ENCODE data around the gene OXNAD1.

Gene OXNAD1

DNA sequence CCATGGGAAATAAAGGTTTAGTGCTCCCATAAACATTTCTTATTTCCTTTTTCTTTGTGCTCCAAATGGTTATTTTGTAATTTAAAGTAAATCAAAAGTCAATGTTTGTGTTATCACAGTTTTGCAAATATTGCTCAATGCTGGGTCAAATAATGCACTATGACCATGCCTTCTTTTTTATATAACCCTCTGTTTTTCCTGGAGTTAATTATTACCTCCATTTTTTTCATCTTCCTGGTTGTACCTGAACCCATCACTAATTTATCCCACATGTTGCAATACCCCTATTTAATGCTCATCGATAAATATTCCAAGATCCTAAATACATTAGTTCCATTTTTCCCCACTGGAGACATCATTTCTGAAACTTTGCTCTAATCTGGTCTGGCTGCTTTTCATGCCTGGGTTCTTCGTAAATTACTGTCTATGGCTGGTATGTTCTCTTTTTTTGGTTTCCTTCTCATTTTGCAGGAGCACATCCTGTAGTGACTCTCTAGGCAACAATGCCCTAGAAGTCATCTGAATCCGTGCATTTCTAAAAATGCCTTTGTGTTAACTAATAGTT lies 66.4 kb downstream of the OXNAD1 start:
- no peaks in the 10 kb centered on the region for H3K27me3 Mint-ChIP-seq (ENCODE audit: low read depth, poor library complexity)
- peaks cover 63% of the 10 kb centered on the region for H3K9me3 Mint-ChIP-seq
- H3K4me3 Mint-ChIP-seq: no peak overlapping the region
- peaks cover 81% of the 10 kb centered on the region for H3K36me3 Mint-ChIP-seq (ENCODE audit: low read depth)
- H3K27ac Mint-ChIP-seq: no peak overlapping the region
- no peak for DNase-seq
- TF ChIP-seq, protein P1, sequence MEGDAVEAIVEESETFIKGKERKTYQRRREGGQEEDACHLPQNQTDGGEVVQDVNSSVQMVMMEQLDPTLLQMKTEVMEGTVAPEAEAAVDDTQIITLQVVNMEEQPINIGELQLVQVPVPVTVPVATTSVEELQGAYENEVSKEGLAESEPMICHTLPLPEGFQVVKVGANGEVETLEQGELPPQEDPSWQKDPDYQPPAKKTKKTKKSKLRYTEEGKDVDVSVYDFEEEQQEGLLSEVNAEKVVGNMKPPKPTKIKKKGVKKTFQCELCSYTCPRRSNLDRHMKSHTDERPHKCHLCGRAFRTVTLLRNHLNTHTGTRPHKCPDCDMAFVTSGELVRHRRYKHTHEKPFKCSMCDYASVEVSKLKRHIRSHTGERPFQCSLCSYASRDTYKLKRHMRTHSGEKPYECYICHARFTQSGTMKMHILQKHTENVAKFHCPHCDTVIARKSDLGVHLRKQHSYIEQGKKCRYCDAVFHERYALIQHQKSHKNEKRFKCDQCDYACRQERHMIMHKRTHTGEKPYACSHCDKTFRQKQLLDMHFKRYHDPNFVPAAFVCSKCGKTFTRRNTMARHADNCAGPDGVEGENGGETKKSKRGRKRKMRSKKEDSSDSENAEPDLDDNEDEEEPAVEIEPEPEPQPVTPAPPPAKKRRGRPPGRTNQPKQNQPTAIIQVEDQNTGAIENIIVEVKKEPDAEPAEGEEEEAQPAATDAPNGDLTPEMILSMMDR (IDR thresholded peaks at IDR 0.05): no peak
- H3K4me1 Mint-ChIP-seq: peaks cover 33% of the 10 kb centered on the region

DNA sequence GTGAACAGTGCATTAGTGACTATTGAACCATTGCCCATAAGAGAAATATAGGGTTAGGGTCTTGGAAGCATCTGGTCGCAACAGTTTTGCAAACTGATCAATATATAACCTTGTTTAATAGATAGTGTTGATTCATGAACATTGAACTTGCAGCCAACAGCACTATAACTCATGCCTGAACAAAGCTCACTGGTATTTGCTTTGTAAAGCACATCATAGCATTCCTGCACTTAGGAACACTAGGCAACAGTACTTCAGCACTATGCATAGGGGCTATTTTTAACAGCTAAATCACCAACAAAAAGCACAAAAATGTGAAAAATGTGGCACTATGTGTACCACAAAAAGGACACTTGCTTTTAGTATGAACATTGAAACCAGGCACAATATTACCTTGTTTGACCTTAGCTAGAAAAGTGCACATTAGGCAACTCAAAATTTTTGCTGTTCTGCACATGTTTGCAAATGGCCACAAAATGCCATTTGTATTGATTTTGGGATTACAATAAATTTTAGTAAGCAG lies 68.0 kb downstream of the OXNAD1 start:
- Mint-ChIP-seq H3K4me1 (peaks cover 36% of the 10 kb centered on the region), H3K27ac (no peak overlapping the region), H3K36me3 (ENCODE audit: low read depth) (peaks cover 81% of the 10 kb centered on the region), H3K4me3 (no peak overlapping the region), H3K27me3 (ENCODE audit: low read depth, poor library complexity) (no peaks in the 10 kb centered on the region), H3K9me3 (peaks cover 63% of the 10 kb centered on the region)
- TF ChIP-seq, protein P1 (IDR thresholded peaks at IDR 0.05): no peak
- no peak for DNase-seq

DNA sequence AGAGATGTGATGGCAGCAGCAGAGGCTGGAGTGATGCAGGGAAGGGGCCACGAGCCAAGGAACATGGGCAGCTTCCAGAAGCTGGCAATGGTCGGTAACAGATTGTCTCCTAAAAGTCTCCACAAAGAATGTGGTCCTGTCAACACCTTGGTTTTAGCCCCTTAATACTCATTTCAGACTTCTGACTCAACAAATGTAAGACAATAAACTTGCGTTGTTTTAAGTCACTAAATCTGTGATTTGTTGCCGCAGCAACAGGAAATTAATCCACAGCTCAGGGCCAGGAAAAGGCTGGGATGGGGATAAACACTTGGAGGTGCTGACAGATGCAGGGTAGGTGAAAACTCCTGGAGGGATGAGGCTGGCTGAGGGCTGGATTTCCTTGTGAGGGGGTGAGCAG lies 69.9 kb downstream of the OXNAD1 start:
- peaks cover 35% of the 10 kb centered on the region for H3K4me1 Mint-ChIP-seq
- peaks cover 50% of the 10 kb centered on the region for H3K9me3 Mint-ChIP-seq
- no peak overlapping the region for H3K4me3 Mint-ChIP-seq
- DNase-seq: no peak
- TF ChIP-seq, protein P1 (IDR thresholded peaks at IDR 0.05): no peak
- peaks cover 74% of the 10 kb centered on the region for H3K36me3 Mint-ChIP-seq (ENCODE audit: low read depth)
- H3K27ac Mint-ChIP-seq: no peak overlapping the region
- H3K27me3 Mint-ChIP-seq (ENCODE audit: low read depth, poor library complexity): no peaks in the 10 kb centered on the region

DNA sequence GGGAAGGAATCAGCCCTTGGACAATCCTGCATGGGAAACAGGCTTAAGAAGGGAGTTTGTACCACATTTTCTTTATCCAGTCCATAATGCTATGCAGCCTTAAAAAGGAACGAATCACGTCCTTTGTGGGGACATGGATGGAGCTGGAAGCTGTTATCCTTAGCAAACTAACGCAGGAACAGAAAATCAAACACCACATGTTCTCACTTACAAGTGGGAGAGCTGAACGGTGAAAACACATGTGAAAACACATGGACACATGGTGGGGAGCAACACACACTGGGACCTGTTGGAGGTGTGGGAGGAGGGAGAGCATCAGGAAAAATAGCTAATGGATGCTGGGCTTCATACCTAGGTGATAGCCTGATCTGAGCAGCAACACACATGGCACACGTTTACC lies 70.3 kb downstream of the OXNAD1 start:
- Mint-ChIP-seq H3K27me3 (ENCODE audit: low read depth, poor library complexity) (no peaks in the 10 kb centered on the region), H3K9me3 (peaks cover 46% of the 10 kb centered on the region), H3K4me1 (peaks cover 30% of the 10 kb centered on the region), H3K36me3 (ENCODE audit: low read depth) (peaks cover 74% of the 10 kb centered on the region), H3K27ac (no peak overlapping the region), H3K4me3 (no peak overlapping the region)
- TF ChIP-seq, protein P1 (IDR thresholded peaks at IDR 0.05): no peak
- no peak for DNase-seq

DNA sequence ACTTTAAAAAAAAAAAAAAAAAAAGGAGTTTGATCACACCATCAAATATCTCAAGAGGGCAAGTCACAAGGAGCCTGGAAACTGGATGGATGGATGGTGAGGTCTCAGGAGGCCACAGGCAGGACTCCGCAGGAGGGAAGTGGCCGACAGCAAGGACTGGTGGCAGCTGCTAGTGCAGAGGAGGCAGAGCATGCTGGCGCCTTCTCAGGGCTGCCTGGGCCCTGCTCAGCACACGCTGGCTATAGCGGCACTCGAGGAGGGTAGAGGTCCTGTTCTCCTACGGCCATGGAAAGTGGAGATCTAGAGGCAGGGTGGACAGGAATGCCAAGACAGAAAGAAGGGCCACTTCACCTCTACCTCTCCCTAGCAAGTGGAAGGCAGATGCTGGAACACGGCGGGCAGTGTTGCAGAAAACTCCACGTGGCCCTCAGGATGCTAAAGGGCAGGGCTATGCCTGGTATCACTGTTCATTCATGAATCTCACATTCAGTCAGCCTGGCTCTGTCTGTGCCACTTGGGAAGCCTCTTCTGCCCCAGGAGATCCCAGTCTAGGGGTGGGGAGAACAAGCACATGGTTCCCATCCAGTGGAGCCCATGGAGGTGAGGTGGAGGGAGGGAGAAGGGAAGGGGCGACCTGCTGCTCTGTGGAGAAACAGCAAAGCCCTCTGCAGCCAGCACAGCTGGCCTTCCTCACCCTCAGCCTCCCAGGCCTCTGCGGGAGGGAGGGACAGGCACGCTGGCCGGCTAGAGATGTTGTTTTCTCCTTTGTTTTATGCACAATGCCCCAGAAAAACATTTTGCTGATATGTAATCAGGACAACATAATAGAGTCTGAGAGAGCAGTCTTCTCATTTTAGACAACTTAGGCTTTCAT lies 71.0 kb downstream of the OXNAD1 start:
- TF ChIP-seq, protein P1 (IDR thresholded peaks at IDR 0.05): no peak
- Mint-ChIP-seq H3K27ac (peak overlapping the region; percentile 79), H3K9me3 (peaks cover 39% of the 10 kb centered on the region), H3K4me1 (peaks cover 25% of the 10 kb centered on the region), H3K36me3 (ENCODE audit: low read depth) (peaks cover 67% of the 10 kb centered on the region), H3K27me3 (ENCODE audit: low read depth, poor library complexity) (no peaks in the 10 kb centered on the region), H3K4me3 (no peak overlapping the region)
- no peak for DNase-seq

Measured in nephron progenitor cell (in vitro differentiated cells).